NCI-H187 (cell line): ENCODE results near the gene PRDM4.
A peak's percentile ranks its signal among the peaks of the same experiment; 100 is the strongest.

Source experiments
- DNase-seq, 2 experiments: peaks; one replicate each; lab custom pipeline; 2025; lab: John Stamatoyannopoulos, UW

Gene PRDM4

GRCh38 chr12:107760809-107761501, at the start of gene PRDM4:
PRDM4 (minus strand) TSS chr12:107761137; CDS start chr12:107760515, 622 bp downstream.
- DNase-seq: peak; percentile 83 to 96

DNA sequence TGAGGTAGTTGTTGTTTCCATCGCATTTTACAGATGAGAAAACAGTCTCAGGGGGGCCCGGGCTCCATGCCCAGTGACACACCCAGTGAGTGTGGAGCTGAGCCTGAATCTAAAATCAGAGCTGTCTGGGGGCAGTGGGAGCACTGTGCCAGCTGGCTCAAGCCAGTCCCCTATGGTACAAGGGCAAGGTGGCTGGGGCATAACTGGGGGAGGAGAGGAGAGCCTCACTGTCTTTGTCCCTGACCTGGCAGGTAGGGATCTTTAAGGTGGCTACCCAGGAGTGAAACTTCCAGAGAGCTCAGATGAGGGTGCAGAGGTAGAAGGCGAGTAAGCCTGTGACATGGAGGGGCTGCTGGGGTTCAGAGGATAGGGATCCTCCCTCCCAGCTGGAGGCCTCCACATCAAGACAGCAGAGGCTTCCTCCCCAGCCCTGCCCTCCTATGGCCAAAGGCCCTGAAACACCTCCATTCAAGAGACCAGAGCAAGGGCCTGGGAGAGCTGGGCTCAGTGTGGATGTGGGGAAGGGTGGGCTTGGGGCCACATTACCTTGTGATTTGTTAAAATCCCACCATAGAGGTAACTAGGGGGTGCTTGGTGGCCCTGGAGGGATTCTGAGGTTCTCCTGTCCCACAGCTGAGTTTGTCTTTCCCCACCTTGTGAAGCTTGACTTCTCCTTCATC, 46.7 kb upstream of the PRDM4 start:
- no peak for DNase-seq

- no peak for DNase-seq
These were observed 44.7 kb upstream of the PRDM4 start for GRCh38 chr12:107805488-107806180.

GRCh38 chr12:107803092-107803491, 42.2 kb upstream of the PRDM4 start:
- DNase-seq: no peak

- no peak for DNase-seq
These were observed 40.2 kb upstream of the PRDM4 start for GRCh38 chr12:107801150-107801549.

- no peak for DNase-seq
These were observed 37.6 kb upstream of the PRDM4 start for GRCh38 chr12:107798580-107798979.

- no peak for DNase-seq
These were observed 33.5 kb upstream of the PRDM4 start for GRCh38 chr12:107794451-107794850.

GRCh38 chr12:107791465-107792089, 30.6 kb upstream of the PRDM4 start:
- no peak for DNase-seq

- no peak for DNase-seq
These were observed 27.9 kb upstream of the PRDM4 start for GRCh38 chr12:107788690-107789458.

DNA sequence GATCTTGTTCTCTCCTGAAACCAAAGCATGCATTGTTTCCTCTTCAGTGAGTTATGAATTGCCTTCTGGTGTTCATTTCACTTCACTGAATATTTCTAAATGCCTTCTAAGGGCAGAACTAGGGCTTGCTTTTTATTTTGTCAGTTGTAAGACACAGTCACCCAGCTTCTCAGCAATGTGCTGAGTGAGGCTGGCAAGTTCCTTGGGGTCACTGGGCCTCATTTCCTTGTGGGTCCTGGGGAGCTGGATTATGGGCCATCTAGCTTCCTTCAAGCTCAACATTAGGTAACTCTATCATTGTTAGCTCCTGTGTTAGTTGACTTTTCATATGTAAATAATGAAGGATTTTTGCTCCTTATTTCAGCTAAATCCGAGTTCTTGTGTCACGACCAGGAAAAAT, 27.3 kb upstream of the PRDM4 start:
- no peak for DNase-seq

DNA sequence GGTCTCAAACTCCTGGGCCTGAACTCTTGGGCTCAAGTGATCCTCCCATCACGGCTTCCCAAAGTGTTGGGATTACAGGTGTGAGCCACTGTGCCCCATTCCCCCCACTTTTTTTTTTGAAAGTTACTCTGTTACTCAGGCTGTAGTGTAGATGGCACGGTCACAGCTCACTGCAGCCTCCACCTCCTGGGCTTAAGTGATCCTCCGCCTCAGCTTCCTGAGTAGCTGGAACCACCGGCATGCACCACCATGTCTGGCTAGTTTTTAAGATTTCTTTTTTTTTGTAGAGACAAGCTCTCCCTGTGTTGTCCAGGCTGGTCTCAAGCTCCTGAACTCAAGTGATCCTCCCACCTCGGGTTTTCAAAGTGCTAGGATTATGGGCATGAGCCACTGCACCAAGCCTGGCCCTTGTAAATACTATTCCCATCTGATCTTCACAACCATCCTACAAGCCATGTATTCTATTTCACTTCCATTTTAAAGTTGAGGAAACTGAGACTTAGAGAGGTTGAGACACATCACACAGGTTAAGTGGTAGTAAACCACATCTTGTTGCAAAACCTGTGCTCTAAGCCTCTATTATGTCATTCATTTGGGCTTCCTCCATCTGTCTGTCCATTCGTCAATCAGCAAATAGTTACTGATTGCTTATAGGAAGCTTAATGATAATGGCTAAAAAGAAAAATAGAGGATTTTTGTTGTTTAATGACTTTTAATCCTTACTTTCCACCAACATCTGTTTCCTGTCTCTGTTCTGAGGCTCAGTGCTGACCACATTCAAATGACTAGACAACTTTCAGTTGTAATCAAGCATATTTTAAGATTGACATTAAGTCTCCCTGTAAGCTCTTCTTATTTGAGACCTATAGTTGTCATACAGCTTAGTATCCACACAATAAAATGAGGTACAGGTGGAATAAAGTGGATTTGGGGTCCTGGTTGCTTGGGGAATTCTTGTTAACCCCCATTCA, 22.8 kb upstream of the PRDM4 start:
- no peak for DNase-seq

DNA sequence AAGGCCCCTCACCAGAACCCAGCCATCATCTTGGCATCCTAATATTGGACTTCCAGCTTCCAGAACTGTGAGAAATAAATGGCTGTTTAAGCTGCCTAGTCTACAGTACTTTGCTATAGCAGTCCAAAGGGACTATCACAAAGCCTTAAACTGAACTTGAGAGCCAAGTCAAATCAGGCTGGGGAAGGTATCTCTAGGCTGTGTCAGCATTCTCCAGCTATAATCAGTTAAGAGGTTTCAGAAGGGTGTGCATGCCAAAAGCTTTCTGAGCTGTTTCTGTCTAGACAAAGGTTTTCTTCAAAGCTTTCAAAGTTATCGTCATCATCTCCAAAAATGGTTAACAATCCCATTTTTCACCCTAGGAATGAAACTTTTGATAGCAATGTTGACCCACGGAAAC, 21.1 kb upstream of the PRDM4 start:
- no peak for DNase-seq

GRCh38 chr12:107780298-107780697, 19.4 kb upstream of the PRDM4 start:
- DNase-seq: no peak

- no peak for DNase-seq
These were observed 18.3 kb upstream of the PRDM4 start for GRCh38 chr12:107779077-107779831.

GRCh38 chr12:107778383-107779025, 17.6 kb upstream of the PRDM4 start:
- DNase-seq: no peak

GRCh38 chr12:107776171-107776570, 15.2 kb upstream of the PRDM4 start:
- DNase-seq: no peak

DNA sequence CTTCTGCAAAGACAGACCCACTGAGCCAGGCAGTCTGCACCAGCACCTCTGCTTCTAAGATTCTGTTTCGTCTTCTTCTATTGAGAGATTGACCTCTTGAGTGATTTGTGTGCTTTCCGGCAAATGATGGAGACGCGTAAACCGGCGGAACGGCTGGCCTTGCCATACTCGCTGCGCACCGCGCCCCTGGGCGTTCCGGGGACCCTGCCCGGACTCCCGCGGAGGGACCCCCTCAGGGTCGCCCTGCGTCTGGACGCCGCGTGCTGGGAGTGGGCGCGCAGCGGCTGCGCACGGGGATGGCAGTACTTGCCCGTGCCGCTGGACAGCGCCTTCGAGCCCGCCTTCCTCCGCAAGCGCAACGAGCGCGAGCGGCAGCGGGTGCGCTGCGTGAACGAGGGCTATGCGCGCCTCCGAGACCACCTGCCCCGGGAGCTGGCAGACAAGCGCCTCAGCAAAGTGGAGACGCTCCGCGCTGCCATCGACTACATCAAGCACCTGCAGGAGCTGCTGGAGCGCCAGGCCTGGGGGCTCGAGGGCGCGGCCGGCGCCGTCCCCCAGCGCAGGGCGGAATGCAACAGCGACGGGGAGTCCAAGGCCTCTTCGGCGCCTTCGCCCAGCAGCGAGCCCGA, 14.3 kb upstream of the PRDM4 start:
- no peak for DNase-seq

- DNase-seq: no peak
These were observed 13.6 kb upstream of the PRDM4 start, which contains the start of gene ASCL4 for GRCh38 chr12:107774349-107775029. ASCL4 (plus strand) TSS chr12:107774704; CDS start chr12:107775219, 515 bp downstream.
